GM23338 (cell line): ENCODE data around the gene SPON2. TPM values are rescaled to one million over a fixed set of nuclear protein-coding genes. Genes with fewer than 3 reads are reported as not detected.

ENCODE experiments used
- ATAC-seq: fragments of 200-7000 bp; cut with Tn5 transposase; 3 replicates; pipeline ENCODE4 v1.9.1; 2020
- DNase-seq: peaks from one replicate; pipeline ENCODE4 v3.0.0-alpha.2; 2015; ENCODE audit warnings: low spot score
- H2AFZ ChIP-seq: fragments of 200-600 bp; sonication (generic); 2 replicates; pipeline ENCODE4 v1.8.0; 2016; ENCODE audit warnings: antibody characterized with exemption, mild to moderate bottlenecking, moderate library complexity
- H3F3A ChIP-seq: fragments of 200-600 bp; sonication (generic); replicated peaks from 2 replicates; pipeline ENCODE4 v1.8.0; 2017; ENCODE audit warnings: antibody characterized with exemption, mixed run types, low read depth
- H3K27ac ChIP-seq: fragments of 200-600 bp; sonication (generic); 2 replicates; pipeline ENCODE4 v1.6.1; 2016; ENCODE audit warnings: low read depth
- H3K27me3 ChIP-seq: fragments of 200-600 bp; sonication (generic); 2 replicates; pipeline ENCODE4 v1.8.0; 2016; ENCODE audit warnings: mild to moderate bottlenecking, mixed run types, moderate library complexity; ENCODE audit not compliant: insufficient read depth
- H3K36me3 ChIP-seq: fragments of 200-600 bp; sonication (generic); 2 replicates; pipeline ENCODE4 v1.8.0; 2016; ENCODE audit warnings: mild to moderate bottlenecking; ENCODE audit not compliant: insufficient read depth
- H3K4me1 ChIP-seq: fragments of 200-600 bp; sonication (generic); 2 replicates; pipeline ENCODE4 v1.8.0; 2016; ENCODE audit warnings: mild to moderate bottlenecking, moderate library complexity; ENCODE audit not compliant: insufficient read depth
- H3K4me2 ChIP-seq: fragments of 200-600 bp; sonication (generic); 2 replicates; pipeline ENCODE4 v1.7.1; 2017; ENCODE audit warnings: mixed run types
- H3K4me3 ChIP-seq: fragments of 200-600 bp; sonication (generic); 2 replicates; pipeline ENCODE4 v1.6.1; 2016; ENCODE audit warnings: mixed run types
- H3K79me2 ChIP-seq: fragments of 200-600 bp; sonication (generic); replicated peaks from 2 replicates; pipeline ENCODE4 v1.8.0; 2017; ENCODE audit warnings: mild to moderate bottlenecking; ENCODE audit not compliant: insufficient read depth
- H3K9me2 ChIP-seq: fragments of 200-600 bp; sonication (generic); 2 replicates; pipeline ENCODE4 v1.8.0; 2017; ENCODE audit not compliant: insufficient read depth
- H4K20me1 ChIP-seq: fragments of 200-600 bp; sonication (generic); replicated peaks from 2 replicates; pipeline ENCODE4 v1.8.0; 2017; ENCODE audit warnings: mild to moderate bottlenecking; ENCODE audit not compliant: insufficient read depth
- H3K27ac Mint-ChIP-seq: 2 replicates; pipeline ENCODE4 v1.8.0; 2020; ENCODE audit warnings: inconsistent platforms, mild to moderate bottlenecking, moderate library complexity, mixed read lengths
- H3K27me3 Mint-ChIP-seq: 3 replicates; pipeline ENCODE4 v1.8.0; 2022; ENCODE audit warnings: low read depth, mild to moderate bottlenecking, moderate library complexity, mixed read lengths, inconsistent platforms; ENCODE audit not compliant: insufficient read depth, poor library complexity
- H3K36me3 Mint-ChIP-seq: 3 replicates; pipeline ENCODE4 v1.8.0; 2021; ENCODE audit warnings: low read depth, mild to moderate bottlenecking, inconsistent platforms, moderate library complexity, mixed read lengths
- H3K4me1 Mint-ChIP-seq: 3 replicates; pipeline ENCODE4 v1.8.0; 2020; ENCODE audit warnings: mild to moderate bottlenecking, inconsistent platforms, mixed read lengths
- H3K4me3 Mint-ChIP-seq: 3 replicates; pipeline ENCODE4 v1.8.0; 2021; ENCODE audit warnings: moderate library complexity, mild to moderate bottlenecking, inconsistent platforms, mixed read lengths
- H3K9me3 Mint-ChIP-seq: 3 replicates; pipeline ENCODE4 v1.8.0; 2020; ENCODE audit warnings: moderate library complexity, mild to moderate bottlenecking, inconsistent platforms, mixed read lengths
- EZH2 ChIP-seq: fragments of 200-600 bp; sonication (generic); IDR thresholded peaks from one replicate; pipeline ENCODE4 v1.8.0; 2017; ENCODE audit warnings: antibody characterized with exemption, mild to moderate bottlenecking, low read depth; ENCODE audit not compliant: unreplicated experiment
- JUNB ChIP-seq: IDR thresholded peaks from one replicate; pipeline ENCODE4 v1.6.1; 2016; ENCODE audit warnings: antibody characterized with exemption; ENCODE audit not compliant: unreplicated experiment
- NANOG ChIP-seq: IDR thresholded peaks from 2 replicates; pipeline ENCODE4 v1.6.1; 2016; ENCODE audit warnings: antibody characterized with exemption, borderline replicate concordance
- ZNF114 ChIP-seq: fragments of 250-450 bp; sonication (Bioruptor Pico); IDR thresholded peaks from 2 replicates; pipeline ENCODE4 v1.5.0; 2020; ENCODE audit warnings: mild to moderate bottlenecking, moderate library complexity
- polyA plus RNA-seq: library from polyadenylated mRNA; unstranded; fragments of >200 nt; fragmentation: Nextera tagmentation; extraction: Ambion mirVana; gene quantifications from 2 replicates; pipeline ENCODE4 v1.2.1, GENCODE V29; 2016
- total RNA-seq: library from RNA; depleted of rRNA; stranded (reverse); fragments of >200 nt; shearing (Covaris generic); gene quantifications from 2 replicates; pipeline ENCODE4 v1.2.3, GENCODE V29; 2014
- TF ChIP-seq, protein P1 (sequence below): fragments of 250-450 bp; sonication (Bioruptor Pico); IDR thresholded peaks from 2 replicates; pipeline ENCODE4 v1.5.0; 2020; ENCODE audit warnings: mild to moderate bottlenecking, moderate library complexity
- TF ChIP-seq, protein P2 (sequence below): IDR thresholded peaks from 2 replicates; pipeline ENCODE4 v1.6.1; 2016; ENCODE audit warnings: antibody characterized with exemption
- TF ChIP-seq, protein P3 (sequence below), 2 experiments: fragments of 200-600 bp in 1 of 2; sonication (generic) in 1 of 2; conservative IDR thresholded peaks; 2 replicates each; pipeline versions ENCODE4 v1.5.1 to v1.6.1; 2016 to 2017; ENCODE audit warnings: antibody characterized with exemption in 2 of 2, low read depth in 2 of 2, mild to moderate bottlenecking in 2 of 2, moderate library complexity in 1 of 2

Gene SPON2
- total and polyA plus RNA-seq, 2 experiments from 2014 or later, result 2.1 to 2.4 TPM

DNA sequence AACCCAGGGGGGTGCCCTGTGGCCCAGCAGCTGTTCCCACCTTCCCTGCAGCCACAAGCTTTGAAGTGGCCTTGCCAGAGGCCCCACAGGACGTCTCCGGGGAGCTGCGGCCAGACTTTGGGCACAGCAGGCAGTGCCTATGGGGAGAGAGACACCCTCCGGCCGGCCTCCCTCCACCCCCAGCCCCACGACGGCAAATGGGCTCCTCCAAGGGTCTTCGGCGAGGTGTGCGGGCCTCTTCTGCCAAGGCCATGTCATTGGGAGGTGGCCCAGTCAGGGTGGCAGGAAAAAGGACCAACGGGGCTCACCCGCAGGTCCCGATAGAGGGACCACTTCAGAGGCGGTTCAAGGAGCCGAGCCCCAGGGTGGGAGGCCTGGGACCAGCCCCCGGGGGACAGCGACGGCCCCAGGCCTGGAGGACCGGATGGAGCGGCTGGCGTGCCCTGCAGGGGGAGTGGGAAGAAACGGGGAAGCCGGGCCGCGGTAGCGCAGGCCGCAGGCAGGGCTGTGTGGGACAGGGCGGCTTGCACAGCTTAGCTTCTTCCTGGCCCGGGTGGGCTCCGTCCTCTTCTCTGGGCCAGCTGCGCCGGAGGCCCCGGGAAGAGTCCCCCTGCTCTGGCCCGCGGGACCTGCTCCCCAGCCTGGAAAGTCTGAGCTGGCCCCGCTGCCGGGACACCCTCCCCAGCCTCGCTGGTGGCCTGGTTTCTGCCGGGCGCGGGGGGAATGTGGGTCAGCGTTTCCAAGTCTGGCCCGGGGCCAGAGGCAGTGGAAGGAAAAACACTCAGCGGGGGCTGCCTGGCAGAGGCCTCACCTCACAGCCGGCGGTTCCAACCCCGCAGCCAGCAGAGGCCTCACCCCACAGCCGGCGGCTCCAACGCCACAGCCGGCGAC is 21.9 kb upstream of the SPON2 start (continued):
- TF ChIP-seq ZNF114, result no peak
- no peak for TF ChIP-seq EZH2
- TF ChIP-seq NANOG, result no peak
- TF ChIP-seq, protein P1, sequence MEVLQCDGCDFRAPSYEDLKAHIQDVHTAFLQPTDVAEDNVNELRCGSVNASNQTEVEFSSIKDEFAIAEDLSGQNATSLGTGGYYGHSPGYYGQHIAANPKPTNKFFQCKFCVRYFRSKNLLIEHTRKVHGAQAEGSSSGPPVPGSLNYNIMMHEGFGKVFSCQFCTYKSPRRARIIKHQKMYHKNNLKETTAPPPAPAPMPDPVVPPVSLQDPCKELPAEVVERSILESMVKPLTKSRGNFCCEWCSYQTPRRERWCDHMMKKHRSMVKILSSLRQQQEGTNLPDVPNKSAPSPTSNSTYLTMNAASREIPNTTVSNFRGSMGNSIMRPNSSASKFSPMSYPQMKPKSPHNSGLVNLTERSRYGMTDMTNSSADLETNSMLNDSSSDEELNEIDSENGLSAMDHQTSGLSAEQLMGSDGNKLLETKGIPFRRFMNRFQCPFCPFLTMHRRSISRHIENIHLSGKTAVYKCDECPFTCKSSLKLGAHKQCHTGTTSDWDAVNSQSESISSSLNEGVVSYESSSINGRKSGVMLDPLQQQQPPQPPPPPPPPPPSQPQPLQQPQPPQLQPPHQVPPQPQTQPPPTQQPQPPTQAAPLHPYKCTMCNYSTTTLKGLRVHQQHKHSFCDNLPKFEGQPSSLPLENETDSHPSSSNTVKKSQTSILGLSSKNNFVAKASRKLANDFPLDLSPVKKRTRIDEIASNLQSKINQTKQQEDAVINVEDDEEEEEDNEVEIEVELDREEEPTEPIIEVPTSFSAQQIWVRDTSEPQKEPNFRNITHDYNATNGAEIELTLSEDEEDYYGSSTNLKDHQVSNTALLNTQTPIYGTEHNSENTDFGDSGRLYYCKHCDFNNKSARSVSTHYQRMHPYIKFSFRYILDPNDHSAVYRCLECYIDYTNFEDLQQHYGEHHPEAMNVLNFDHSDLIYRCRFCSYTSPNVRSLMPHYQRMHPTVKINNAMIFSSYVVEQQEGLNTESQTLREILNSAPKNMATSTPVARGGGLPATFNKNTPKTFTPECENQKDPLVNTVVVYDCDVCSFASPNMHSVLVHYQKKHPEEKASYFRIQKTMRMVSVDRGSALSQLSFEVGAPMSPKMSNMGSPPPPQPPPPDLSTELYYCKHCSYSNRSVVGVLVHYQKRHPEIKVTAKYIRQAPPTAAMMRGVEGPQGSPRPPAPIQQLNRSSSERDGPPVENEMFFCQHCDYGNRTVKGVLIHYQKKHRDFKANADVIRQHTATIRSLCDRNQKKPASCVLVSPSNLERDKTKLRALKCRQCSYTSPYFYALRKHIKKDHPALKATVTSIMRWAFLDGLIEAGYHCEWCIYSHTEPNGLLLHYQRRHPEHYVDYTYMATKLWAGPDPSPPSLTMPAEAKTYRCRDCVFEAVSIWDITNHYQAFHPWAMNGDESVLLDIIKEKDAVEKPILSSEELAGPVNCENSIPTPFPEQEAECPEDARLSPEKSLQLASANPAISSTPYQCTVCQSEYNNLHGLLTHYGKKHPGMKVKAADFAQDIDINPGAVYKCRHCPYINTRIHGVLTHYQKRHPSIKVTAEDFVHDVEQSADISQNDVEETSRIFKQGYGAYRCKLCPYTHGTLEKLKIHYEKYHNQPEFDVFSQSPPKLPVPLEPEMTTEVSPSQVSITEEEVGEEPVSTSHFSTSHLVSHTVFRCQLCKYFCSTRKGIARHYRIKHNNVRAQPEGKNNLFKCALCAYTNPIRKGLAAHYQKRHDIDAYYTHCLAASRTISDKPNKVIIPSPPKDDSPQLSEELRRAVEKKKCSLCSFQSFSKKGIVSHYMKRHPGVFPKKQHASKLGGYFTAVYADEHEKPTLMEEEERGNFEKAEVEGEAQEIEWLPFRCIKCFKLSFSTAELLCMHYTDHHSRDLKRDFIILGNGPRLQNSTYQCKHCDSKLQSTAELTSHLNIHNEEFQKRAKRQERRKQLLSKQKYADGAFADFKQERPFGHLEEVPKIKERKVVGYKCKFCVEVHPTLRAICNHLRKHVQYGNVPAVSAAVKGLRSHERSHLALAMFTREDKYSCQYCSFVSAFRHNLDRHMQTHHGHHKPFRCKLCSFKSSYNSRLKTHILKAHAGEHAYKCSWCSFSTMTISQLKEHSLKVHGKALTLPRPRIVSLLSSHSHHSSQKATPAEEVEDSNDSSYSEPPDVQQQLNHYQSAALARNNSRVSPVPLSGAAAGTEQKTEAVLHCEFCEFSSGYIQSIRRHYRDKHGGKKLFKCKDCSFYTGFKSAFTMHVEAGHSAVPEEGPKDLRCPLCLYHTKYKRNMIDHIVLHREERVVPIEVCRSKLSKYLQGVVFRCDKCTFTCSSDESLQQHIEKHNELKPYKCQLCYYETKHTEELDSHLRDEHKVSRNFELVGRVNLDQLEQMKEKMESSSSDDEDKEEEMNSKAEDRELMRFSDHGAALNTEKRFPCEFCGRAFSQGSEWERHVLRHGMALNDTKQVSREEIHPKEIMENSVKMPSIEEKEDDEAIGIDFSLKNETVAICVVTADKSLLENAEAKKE, result no peak

DNA sequence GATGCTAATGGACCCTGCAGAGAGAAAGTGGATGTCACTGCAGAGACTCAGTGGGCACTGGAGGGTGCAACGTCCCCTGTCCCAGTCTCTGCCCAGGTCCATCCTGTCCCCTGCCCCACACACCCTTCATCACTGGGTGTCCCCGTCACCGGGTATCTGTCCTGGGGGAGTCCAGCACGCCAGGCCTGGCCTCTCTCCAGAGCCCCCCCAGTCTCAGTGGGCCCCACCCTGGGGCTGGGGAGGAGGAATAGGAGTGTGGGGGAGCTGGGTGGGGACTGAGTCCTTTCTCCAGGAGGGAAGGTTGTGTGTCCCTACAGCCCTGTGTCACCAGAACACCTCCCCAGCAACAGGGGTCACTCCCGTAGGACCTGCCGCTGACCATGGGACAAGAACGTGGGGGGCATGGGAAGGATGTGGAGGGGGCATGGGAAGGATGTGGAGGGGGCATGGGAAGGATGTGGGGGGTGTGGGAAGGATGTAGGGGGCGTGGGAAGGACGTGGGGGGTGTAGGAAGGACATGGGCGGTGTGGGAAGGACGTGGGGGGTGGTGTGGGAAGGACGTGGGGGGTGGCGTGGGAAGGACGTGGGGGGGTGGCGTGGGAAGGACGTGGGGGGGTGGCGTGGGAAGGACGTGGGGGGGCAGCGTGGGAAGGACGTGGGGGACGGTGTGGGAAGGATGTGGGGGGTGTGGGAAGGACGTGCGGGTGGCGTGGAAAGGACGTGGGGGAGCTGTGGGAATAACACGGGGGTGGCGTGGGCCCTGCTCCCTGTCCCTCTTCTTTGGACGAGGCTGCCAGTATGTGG is 21.0 kb upstream of the SPON2 start:
- no peak for DNase-seq
- TF ChIP-seq, protein P2, sequence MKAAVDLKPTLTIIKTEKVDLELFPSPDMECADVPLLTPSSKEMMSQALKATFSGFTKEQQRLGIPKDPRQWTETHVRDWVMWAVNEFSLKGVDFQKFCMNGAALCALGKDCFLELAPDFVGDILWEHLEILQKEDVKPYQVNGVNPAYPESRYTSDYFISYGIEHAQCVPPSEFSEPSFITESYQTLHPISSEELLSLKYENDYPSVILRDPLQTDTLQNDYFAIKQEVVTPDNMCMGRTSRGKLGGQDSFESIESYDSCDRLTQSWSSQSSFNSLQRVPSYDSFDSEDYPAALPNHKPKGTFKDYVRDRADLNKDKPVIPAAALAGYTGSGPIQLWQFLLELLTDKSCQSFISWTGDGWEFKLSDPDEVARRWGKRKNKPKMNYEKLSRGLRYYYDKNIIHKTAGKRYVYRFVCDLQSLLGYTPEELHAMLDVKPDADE, result no peak
- TF ChIP-seq JUNB, result no peak
- TF ChIP-seq, protein P3, sequence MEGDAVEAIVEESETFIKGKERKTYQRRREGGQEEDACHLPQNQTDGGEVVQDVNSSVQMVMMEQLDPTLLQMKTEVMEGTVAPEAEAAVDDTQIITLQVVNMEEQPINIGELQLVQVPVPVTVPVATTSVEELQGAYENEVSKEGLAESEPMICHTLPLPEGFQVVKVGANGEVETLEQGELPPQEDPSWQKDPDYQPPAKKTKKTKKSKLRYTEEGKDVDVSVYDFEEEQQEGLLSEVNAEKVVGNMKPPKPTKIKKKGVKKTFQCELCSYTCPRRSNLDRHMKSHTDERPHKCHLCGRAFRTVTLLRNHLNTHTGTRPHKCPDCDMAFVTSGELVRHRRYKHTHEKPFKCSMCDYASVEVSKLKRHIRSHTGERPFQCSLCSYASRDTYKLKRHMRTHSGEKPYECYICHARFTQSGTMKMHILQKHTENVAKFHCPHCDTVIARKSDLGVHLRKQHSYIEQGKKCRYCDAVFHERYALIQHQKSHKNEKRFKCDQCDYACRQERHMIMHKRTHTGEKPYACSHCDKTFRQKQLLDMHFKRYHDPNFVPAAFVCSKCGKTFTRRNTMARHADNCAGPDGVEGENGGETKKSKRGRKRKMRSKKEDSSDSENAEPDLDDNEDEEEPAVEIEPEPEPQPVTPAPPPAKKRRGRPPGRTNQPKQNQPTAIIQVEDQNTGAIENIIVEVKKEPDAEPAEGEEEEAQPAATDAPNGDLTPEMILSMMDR (conservative IDR thresholded peaks at IDR 0.05; ENCODE audit: low read depth in 2 of 2), result no peak

More for the DNA sequence above, 21.0 kb upstream of the SPON2 start:
- Mint-ChIP-seq H3K27me3 (peaks cover 6% of the 10 kb centered on the region), H3K27ac (no peak overlapping the region), H3K4me1 (no peaks in the 10 kb centered on the region), H3K9me3 (peaks cover 2% of the 10 kb centered on the region; the same call in 1 of the 3 replicates), H3K4me3 (no peak overlapping the region), H3K36me3 (no peaks in the 10 kb centered on the region)
- Histone ChIP-seq H2AFZ (no peak overlapping the region), H3K27ac (no peak overlapping the region), H3K4me1 (no peaks in the 10 kb centered on the region), H3K79me2 (no peaks in the 10 kb centered on the region), H3K4me3 (no peak overlapping the region), H3K9me2 (no peaks in the 10 kb centered on the region), H3K36me3 (no peaks in the 10 kb centered on the region), H4K20me1 (no peaks in the 10 kb centered on the region), H3K27me3 (no peaks in the 10 kb centered on the region), H3K4me2 (no peak overlapping the region), H3F3A (no peaks in the 10 kb centered on the region)
- no peak for ATAC-seq
